GM19035 (cell line): ENCODE measurements around the gene HABP2.

ENCODE experiments used
- ATAC-seq: cut with Tn5 transposase; IDR thresholded peaks from one replicate; pipeline ENCODE4 v1.9.1; 2021; ENCODE audit not compliant: unreplicated experiment

Gene HABP2

DNA sequence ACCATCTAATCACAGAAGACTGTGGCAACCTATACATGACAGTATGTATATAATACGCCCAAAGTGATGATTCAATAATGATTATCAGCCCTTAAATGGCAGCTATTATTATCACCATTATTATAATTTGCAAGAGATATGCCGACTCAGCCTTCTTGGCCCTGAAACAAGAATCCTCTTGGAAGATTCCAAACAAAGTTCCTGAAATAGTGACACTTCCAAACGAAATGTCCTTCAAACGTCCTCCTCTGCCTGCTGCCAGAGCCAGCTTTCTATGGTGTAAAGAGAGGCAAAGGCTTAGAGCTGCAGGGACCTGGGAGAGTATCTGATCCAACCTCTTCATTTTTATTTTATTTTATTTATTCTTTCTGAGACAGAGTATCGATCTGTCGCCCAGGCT lies 75.0 kb downstream of the HABP2 start:
- ATAC-seq, result no peak

- no peak for ATAC-seq
Observed at GRCh38 chr10:113628607-113629153, 75.8 kb downstream of the HABP2 start.

DNA sequence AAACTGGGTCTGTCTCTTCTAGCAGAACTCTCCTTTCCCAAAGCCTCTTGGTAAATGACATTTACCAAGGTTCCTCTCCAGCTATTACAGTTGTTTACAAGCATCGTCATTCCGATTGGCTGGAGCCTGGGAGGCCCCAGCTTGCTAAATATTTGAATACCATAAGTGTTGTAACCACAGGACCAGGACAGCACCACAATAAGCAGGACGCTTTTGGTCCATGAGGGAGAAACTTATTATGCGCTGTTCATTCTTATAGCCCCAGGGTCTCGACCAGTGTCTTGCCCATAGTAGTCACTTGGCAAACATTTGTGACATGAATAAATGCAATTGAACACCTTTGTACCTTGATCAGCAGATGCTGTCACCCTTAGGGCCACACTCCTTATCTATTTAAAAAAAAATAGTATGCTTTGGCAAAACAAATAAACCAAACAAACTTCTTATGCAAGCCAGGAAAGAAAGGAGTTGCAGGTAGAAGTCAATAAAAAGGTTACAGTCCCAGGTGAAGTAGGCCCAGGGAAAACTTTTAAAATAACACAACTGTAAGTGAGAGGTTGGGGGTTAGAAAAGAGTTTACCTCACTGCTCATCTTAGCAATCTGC lies 78.2 kb downstream of the HABP2 start:
- no peak for ATAC-seq

GRCh38 chr10:113631684-113632367 lies 79.0 kb downstream of the HABP2 start:
- no peak for ATAC-seq
